H9 (cell line): Measurements from ENCODE around the gene PLEKHF1. TPM values are rescaled to one million over a fixed set of nuclear protein-coding genes. Genes with fewer than 3 reads are reported as not detected.

Source experiments
- DNase-seq: peaks from one replicate; pipeline ENCODE4 v3.0.0-alpha.2; 2017
- H2AFZ ChIP-seq: one replicate; pipeline ENCODE4 v1.6.1; 2013; ENCODE audit warnings: mild to moderate bottlenecking, low read length, control low read depth, moderate library complexity
- H2AK5ac ChIP-seq: 2 replicates; pipeline ENCODE4 v1.6.1; 2013; ENCODE audit warnings: low read length, control low read depth, mixed read lengths; ENCODE audit not compliant: insufficient read length
- H2BK120ac ChIP-seq: one replicate; pipeline ENCODE4 v1.6.1; 2013; ENCODE audit warnings: low read depth, mild to moderate bottlenecking, low read length, control low read depth, inconsistent platforms; ENCODE audit not compliant: poor library complexity, severe bottlenecking
- H2BK12ac ChIP-seq: 2 replicates; pipeline ENCODE4 v1.6.1; 2013; ENCODE audit warnings: low read length, control low read depth, mixed read lengths, low read depth; ENCODE audit not compliant: insufficient read length
- H2BK15ac ChIP-seq: 2 replicates; pipeline ENCODE4 v1.6.1; 2013; ENCODE audit warnings: low read depth, low read length, control low read depth
- H2BK20ac ChIP-seq: one replicate; pipeline ENCODE4 v1.6.1; 2013; ENCODE audit warnings: low read depth, mild to moderate bottlenecking, low read length, control low read depth, inconsistent platforms; ENCODE audit not compliant: poor library complexity, severe bottlenecking
- H2BK5ac ChIP-seq: 2 replicates; pipeline ENCODE4 v1.6.1; 2013; ENCODE audit warnings: low read length, control low read depth, mixed read lengths; ENCODE audit not compliant: insufficient read length
- H3K14ac ChIP-seq: 2 replicates; pipeline ENCODE4 v1.6.1; 2013; ENCODE audit warnings: low read length, control low read depth; ENCODE audit not compliant: insufficient read depth
- H3K18ac ChIP-seq: 2 replicates; pipeline ENCODE4 v1.6.1; 2013; ENCODE audit warnings: low read depth, mild to moderate bottlenecking, mixed read lengths, low read length, control low read depth; ENCODE audit not compliant: insufficient read length
- H3K23ac ChIP-seq: 2 replicates; pipeline ENCODE4 v1.6.1; 2013; ENCODE audit warnings: low read length, control low read depth, mixed read lengths, low read depth; ENCODE audit not compliant: insufficient read length
- H3K23me2 ChIP-seq: 2 replicates; pipeline ENCODE4 v1.6.1; 2013; ENCODE audit warnings: low read depth, mild to moderate bottlenecking, mixed read lengths, low read length, control low read depth; ENCODE audit not compliant: insufficient read length, poor library complexity, severe bottlenecking
- H3K27ac ChIP-seq: 2 replicates; pipeline ENCODE4 v1.5.1; 2013; ENCODE audit warnings: low read length, control low read depth, mixed read lengths, low read depth; ENCODE audit not compliant: insufficient read length
- H3K27me3 ChIP-seq: 2 replicates; pipeline ENCODE4 v1.6.1; 2013; ENCODE audit warnings: low read length, control low read depth, inconsistent platforms; ENCODE audit not compliant: insufficient read depth
- H3K4ac ChIP-seq: 2 replicates; pipeline ENCODE4 v1.6.1; 2013; ENCODE audit warnings: low read depth, mild to moderate bottlenecking, control low read depth, inconsistent platforms, low read length, moderate library complexity
- H3K4me1 ChIP-seq: 2 replicates; pipeline ENCODE4 v1.6.1; 2013; ENCODE audit warnings: low read length, control low read depth, inconsistent platforms; ENCODE audit not compliant: insufficient read depth
- H3K4me2 ChIP-seq: 2 replicates; pipeline ENCODE4 v1.6.1; 2013; ENCODE audit warnings: low read length, control low read depth, mixed read lengths; ENCODE audit not compliant: insufficient read length, insufficient read depth
- H3K56ac ChIP-seq: 2 replicates; pipeline ENCODE4 v1.6.1; 2013; ENCODE audit warnings: low read depth, mild to moderate bottlenecking, mixed read lengths, low read length, control low read depth; ENCODE audit not compliant: insufficient read length
- H3K79me1 ChIP-seq: 2 replicates; pipeline ENCODE4 v1.6.1; 2013; ENCODE audit warnings: low read depth, mild to moderate bottlenecking, moderate library complexity, low read length, control low read depth, inconsistent platforms; ENCODE audit not compliant: insufficient read depth, poor library complexity, severe bottlenecking
- H3K79me2 ChIP-seq: 2 replicates; pipeline ENCODE4 v1.6.1; 2013; ENCODE audit warnings: low read length, control low read depth, inconsistent platforms; ENCODE audit not compliant: insufficient read depth
- H3K9ac ChIP-seq: 2 replicates; pipeline ENCODE4 v1.6.1; 2013; ENCODE audit warnings: low read length, control low read depth, mixed read lengths; ENCODE audit not compliant: insufficient read length; ENCODE audit errors: extremely low read depth
- H3K9me3 ChIP-seq: one replicate; pipeline ENCODE4 v1.6.1; 2013; ENCODE audit warnings: low read depth, low read length, inconsistent platforms; ENCODE audit not compliant: control insufficient read depth
- H3T11ph ChIP-seq: one replicate; pipeline ENCODE4 v1.6.1; 2013; ENCODE audit warnings: mild to moderate bottlenecking, low read length, control low read depth, inconsistent platforms
- H4K20me1 ChIP-seq: one replicate; pipeline ENCODE4 v1.6.1; 2013; ENCODE audit not compliant: control insufficient read depth, insufficient read length, insufficient read depth
- H4K5ac ChIP-seq: 2 replicates; pipeline ENCODE4 v1.6.1; 2013; ENCODE audit warnings: low read depth, mild to moderate bottlenecking, mixed read lengths, low read length, control low read depth; ENCODE audit not compliant: insufficient read length
- H4K8ac ChIP-seq: replicated peaks from 2 replicates; pipeline ENCODE4 v1.6.1; 2013; ENCODE audit warnings: low read length, control low read depth, mixed read lengths, low read depth; ENCODE audit not compliant: insufficient read length
- H4K91ac ChIP-seq: 2 replicates; pipeline ENCODE4 v1.6.1; 2013; ENCODE audit warnings: low read depth, mild to moderate bottlenecking, moderate library complexity, mixed read lengths, low read length, control low read depth; ENCODE audit not compliant: insufficient read length
- H3K27ac Mint-ChIP-seq, 3 experiments: 2 replicates in 2 of 3; 3 replicates in 1 of 3; pipeline ENCODE4 v1.8.0; 2020 to 2021; ENCODE audit warnings: mixed read lengths in 3 of 3, mild to moderate bottlenecking in 1 of 3, moderate library complexity in 1 of 3
- H3K27me3 Mint-ChIP-seq: 2 replicates; pipeline ENCODE4 v1.8.0; 2021; ENCODE audit warnings: low read depth, mild to moderate bottlenecking, moderate library complexity, mixed read lengths
- H3K36me3 Mint-ChIP-seq, 3 experiments: 2 replicates in 2 of 3; 3 replicates in 1 of 3; pipeline ENCODE4 v1.8.0; 2020 to 2021; ENCODE audit warnings: low read depth in 3 of 3, mixed read lengths in 3 of 3; ENCODE audit not compliant: insufficient read depth in 1 of 3
- H3K4me1 Mint-ChIP-seq, 2 experiments: 2 replicates each; pipeline ENCODE4 v1.8.0; 2020; ENCODE audit warnings: mixed read lengths in 2 of 2
- H3K4me3 Mint-ChIP-seq, 2 experiments: 2 replicates in 1 of 2; 3 replicates in 1 of 2; pipeline ENCODE4 v1.8.0; 2020 to 2021; ENCODE audit warnings: mild to moderate bottlenecking in 2 of 2, mixed read lengths in 2 of 2, moderate library complexity in 1 of 2
- H3K9me3 Mint-ChIP-seq, 2 experiments: 2 replicates in 1 of 2; 3 replicates in 1 of 2; pipeline ENCODE4 v1.8.0; 2020; ENCODE audit warnings: mild to moderate bottlenecking in 2 of 2, mixed read lengths in 2 of 2, moderate library complexity in 1 of 2
- CTCF ChIP-seq: fragments of 200-600 bp; sonication (generic); conservative IDR thresholded peaks from 3 replicates; pipeline ENCODE4 v1.8.0; 2021; ENCODE audit warnings: antibody characterized with exemption, mild to moderate bottlenecking
- WGBS: extraction: QIAGEN DNeasy Blood & Tissue Kit; methylation state at CpG from one replicate; pipeline ENCODE4 v1.1.7; 2013; ENCODE audit warnings: missing lambda C conversion rate, low lambda C conversion rate, mixed read lengths; ENCODE audit not compliant: insufficient read length; ENCODE audit errors: extremely low coverage; 5-methylcytosine and 5-hydroxymethylcytosine counted together
- total RNA-seq: library from RNA; stranded (reverse); gene quantifications from 2 replicates; pipeline ENCODE4 v1.2.1, GENCODE V29; 2021

Gene PLEKHF1
- total RNA-seq, 1 experiment from 2014 or later: 4.9 TPM

GRCh38 chr19:29667901-29668341, 2.7 kb downstream of the PLEKHF1 start:
- Histone ChIP-seq H3K18ac (no peak overlapping the region), H4K8ac (no peak overlapping the region), H3K4me1 (peaks cover 8% of the 10 kb centered on the region; the same call in 1 of the 2 replicates), H2AFZ (no peak overlapping the region), H3K23ac (no peak overlapping the region), H3K4me2 (no peak overlapping the region), H3K9me3 (no peaks in the 10 kb centered on the region), H3K14ac (no peak overlapping the region), H3K27me3 (no peaks in the 10 kb centered on the region), H2BK12ac (no peak overlapping the region), H3T11ph (no peak overlapping the region), H3K23me2 (peaks cover 14% of the 10 kb centered on the region), H2BK120ac (no peak overlapping the region), H4K5ac (no peak overlapping the region), H2BK20ac (no peak overlapping the region), H3K4ac (no peak overlapping the region), H3K79me2 (peaks cover 2% of the 10 kb centered on the region; the same call in 1 of the 2 replicates), H4K20me1 (no peaks in the 10 kb centered on the region), H2BK15ac (no peak overlapping the region), H3K56ac (no peak overlapping the region), H3K79me1 (peaks cover 3% of the 10 kb centered on the region), H3K9ac (no peak overlapping the region), H2AK5ac (no peak overlapping the region), H2BK5ac (no peak overlapping the region), H3K27ac (no peak overlapping the region), H4K91ac (no peak overlapping the region)
- WGBS: no CpG with 5 or more reads among the region's 7 CpGs
- H3K4me3 Mint-ChIP-seq: no peak overlapping the region
- no peak for TF ChIP-seq CTCF
- DNase-seq: no peak
- no peaks in the 10 kb centered on the region for H3K9me3 Mint-ChIP-seq
- H3K4me1 Mint-ChIP-seq: peaks cover 11 to 20% of the 10 kb centered on the region in 2 experiments
- peaks cover 0 to 8% (median 2%) of the 10 kb centered on the region in 3 experiments; a peak in 5 of 7 replicates for H3K36me3 Mint-ChIP-seq
- H3K27ac Mint-ChIP-seq: no peak overlapping the region
- H3K27me3 Mint-ChIP-seq: peaks cover 12% of the 10 kb centered on the region
